Measurements from ENCODE around the gene SLC17A7. TPM values are rescaled to one million over a fixed set of nuclear protein-coding genes. Genes with fewer than 3 reads are reported as not detected.
"Not testable (repeated sequence)": the region's sequence is repeated elsewhere in the genome, so short reads cannot be mapped to it uniquely, and the experiment has no call there.

SLC17A7 gene
- total RNA-seq, 2 experiments from 2014 or later: not detected

GRCh38 chr19:49462492-49462891 lies 21.2 kb upstream of the SLC17A7 start:
- peaks cover 24% of the 10 kb centered on the region for H3K36me3 Mint-ChIP-seq (ENCODE audit: low read depth)
- H3K36me3 ChIP-seq (ENCODE audit: insufficient read depth, low read length): peaks cover 57% of the 10 kb centered on the region

GRCh38 chr19:49461656-49462055 lies 20.3 kb upstream of the SLC17A7 start:
- Histone ChIP-seq H3K27me3 (ENCODE audit: control insufficient read depth in 1 of 2, insufficient read depth in 2 of 2, low read length in 2 of 2) (no peaks in the 10 kb centered on the region), H3K36me3 (ENCODE audit: insufficient read depth, low read length) (peaks cover 55% of the 10 kb centered on the region), H3K9me3 (ENCODE audit: control insufficient read depth in 1 of 2, insufficient read depth in 1 of 2, low read length in 2 of 2) (no peaks in the 10 kb centered on the region), H3K4me3 (ENCODE audit: low read length) (no peak overlapping the region), H3K4me1 (ENCODE audit: insufficient read depth, low read length) (peaks cover 49% of the 10 kb centered on the region), H3K27ac (ENCODE audit: low read depth in 1 of 2, low read length in 2 of 2) (no peak overlapping the region)
- DNase-seq (no peak), ATAC-seq (ENCODE audit: poor library complexity) (no peak)
- Mint-ChIP-seq H3K27me3 (no peaks in the 10 kb centered on the region), H3K27ac (no peak overlapping the region), H3K9me3 (no peaks in the 10 kb centered on the region), H3K4me1 (ENCODE audit: low read depth) (peaks cover 4% of the 10 kb centered on the region), H3K36me3 (ENCODE audit: low read depth) (peaks cover 31% of the 10 kb centered on the region), H3K4me3 (no peak overlapping the region)
- CTCF ChIA-PET: no interaction called here
- POLR2A ChIA-PET: no interaction called here
- no peak for TF ChIP-seq CTCF (IDR thresholded peaks at IDR 0.05)
- intact Hi-C loops (cut with DNase I, micrococcal nuclease): no loop called here

More at GRCh38 chr19:49462492-49462891, 21.2 kb upstream of the SLC17A7 start:
- Mint-ChIP-seq H3K9me3 (no peaks in the 10 kb centered on the region), H3K4me3 (no peak overlapping the region), H3K27me3 (no peaks in the 10 kb centered on the region), H3K4me1 (ENCODE audit: low read depth) (peaks cover 4% of the 10 kb centered on the region), H3K27ac (peak overlapping the region; percentile 39)
- POLR2A ChIA-PET: no interaction called here
- CTCF ChIA-PET: no interaction called here
- TF ChIP-seq CTCF (IDR thresholded peaks at IDR 0.05): no peak
- DNase-seq: no peak
- intact Hi-C loops (cut with DNase I, micrococcal nuclease): no loop called here
- Histone ChIP-seq H3K27me3 (ENCODE audit: control insufficient read depth in 1 of 2, insufficient read depth in 2 of 2, low read length in 2 of 2) (no peaks in the 10 kb centered on the region), H3K4me1 (ENCODE audit: insufficient read depth, low read length) (peaks cover 56% of the 10 kb centered on the region), H3K9me3 (ENCODE audit: control insufficient read depth in 1 of 2, insufficient read depth in 1 of 2, low read length in 2 of 2) (no peaks in the 10 kb centered on the region), H3K4me3 (ENCODE audit: low read length) (no peak overlapping the region), H3K27ac (ENCODE audit: low read depth in 1 of 2, low read length in 2 of 2) (peak overlapping the region in 1 of 2 donors; percentile 1)
- ATAC-seq (ENCODE audit: poor library complexity): no peak

- CTCF ChIA-PET; POLR2A ChIA-PET; ATAC-seq (ENCODE audit: poor library complexity); H3K4me3 Mint-ChIP-seq; H3K27ac Mint-ChIP-seq; H3K27ac ChIP-seq (ENCODE audit: low read depth in 1 of 2, low read length in 2 of 2); H3K27me3 ChIP-seq (ENCODE audit: control insufficient read depth in 1 of 2, insufficient read depth in 2 of 2, low read length in 2 of 2); H3K4me1 Mint-ChIP-seq (ENCODE audit: low read depth); DNase-seq; H3K9me3 ChIP-seq (ENCODE audit: control insufficient read depth in 1 of 2, insufficient read depth in 1 of 2, low read length in 2 of 2); H3K9me3 Mint-ChIP-seq; H3K4me3 ChIP-seq (ENCODE audit: low read length); intact Hi-C loops (cut with DNase I, micrococcal nuclease); H3K27me3 Mint-ChIP-seq: not testable (repeated sequence)
- Histone ChIP-seq H3K4me1 (ENCODE audit: insufficient read depth, low read length) (peaks cover 44% of the 10 kb centered on the region), H3K36me3 (ENCODE audit: insufficient read depth, low read length) (peaks cover 55% of the 10 kb centered on the region)
- H3K36me3 Mint-ChIP-seq (ENCODE audit: low read depth): peaks cover 36% of the 10 kb centered on the region
Observed at GRCh38 chr19:49461130-49461529, 19.8 kb upstream of the SLC17A7 start.

GRCh38 chr19:49459388-49459787 lies 18.1 kb upstream of the SLC17A7 start:
- intact Hi-C loops (cut with DNase I, micrococcal nuclease): no loop called here
- Histone ChIP-seq H3K27ac (ENCODE audit: low read depth in 1 of 2, low read length in 2 of 2) (no peak overlapping the region), H3K9me3 (ENCODE audit: control insufficient read depth in 1 of 2, insufficient read depth in 1 of 2, low read length in 2 of 2) (no peaks in the 10 kb centered on the region), H3K4me1 (ENCODE audit: insufficient read depth, low read length) (peaks cover 34% of the 10 kb centered on the region), H3K27me3 (ENCODE audit: control insufficient read depth in 1 of 2, insufficient read depth in 2 of 2, low read length in 2 of 2) (no peaks in the 10 kb centered on the region), H3K36me3 (ENCODE audit: insufficient read depth, low read length) (peaks cover 41% of the 10 kb centered on the region), H3K4me3 (ENCODE audit: low read length) (no peak overlapping the region)
- POLR2A ChIA-PET: no interaction called here
- Mint-ChIP-seq H3K27me3 (no peaks in the 10 kb centered on the region), H3K36me3 (ENCODE audit: low read depth) (peaks cover 37% of the 10 kb centered on the region), H3K27ac (peak overlapping the region; percentile 14), H3K4me1 (ENCODE audit: low read depth) (peaks cover 10% of the 10 kb centered on the region), H3K4me3 (no peak overlapping the region), H3K9me3 (no peaks in the 10 kb centered on the region)
- TF ChIP-seq CTCF (IDR thresholded peaks at IDR 0.05): no peak
- DNase-seq: no peak
- no peak for ATAC-seq (ENCODE audit: poor library complexity)
- CTCF ChIA-PET: interaction anchor here (1.3 to 1.5 kb wide), 2 partner anchors 13 to 16 kb away, joined by 3 to 4 read pairs; no protein-coding TSS in a partner anchor
